WI38 (cell line): ENCODE data around the gene HIPK2.
A peak's percentile ranks its signal among the peaks of the same experiment; 100 is the strongest.

Source experiments
- H3K4me3 ChIP-seq: 2 replicates; pipeline ENCODE4 v1.5.1; 2011; ENCODE audit warnings: low read depth, mild to moderate bottlenecking, control low read depth, low read length
- CTCF ChIP-seq: IDR thresholded peaks from 2 replicates; pipeline ENCODE4 v1.5.1; 2012; ENCODE audit warnings: low read depth, mild to moderate bottlenecking, control low read depth, low read length

The HIPK2 gene

GRCh38 chr7:139773371-139773770 lies 4.4 kb downstream of the HIPK2 start:
- H3K4me3 ChIP-seq = peak overlapping the region; percentile 37

GRCh38 chr7:139772873-139773272 lies 4.9 kb downstream of the HIPK2 start:
- no peak for TF ChIP-seq CTCF
- H3K4me3 ChIP-seq = no peak overlapping the region

More at GRCh38 chr7:139773371-139773770, 4.4 kb downstream of the HIPK2 start:
- no peak for TF ChIP-seq CTCF

- TF ChIP-seq CTCF = no peak
- peak overlapping the region; percentile 22; the same call in 1 of the 2 replicates for H3K4me3 ChIP-seq
Observed at GRCh38 chr7:139772115-139772514, 5.7 kb downstream of the HIPK2 start.

GRCh38 chr7:139771001-139771956 lies 6.5 kb downstream of the HIPK2 start:
- peak overlapping the region; percentile 29 for H3K4me3 ChIP-seq
- TF ChIP-seq CTCF = no peak

- no peak overlapping the region for H3K4me3 ChIP-seq
- TF ChIP-seq CTCF = no peak
Observed at GRCh38 chr7:139769761-139770160, 8.0 kb downstream of the HIPK2 start.

GRCh38 chr7:139769066-139769465 lies 8.7 kb downstream of the HIPK2 start:
- H3K4me3 ChIP-seq = no peak overlapping the region
- TF ChIP-seq CTCF = no peak

GRCh38 chr7:139768249-139768824 lies 9.5 kb downstream of the HIPK2 start:
- no peak overlapping the region for H3K4me3 ChIP-seq
- no peak for TF ChIP-seq CTCF
